ENCODE data around the gene TERF2IP. TPM values are rescaled to one million over a fixed set of nuclear protein-coding genes. Genes with fewer than 3 reads are reported as not detected.

TERF2IP gene
- total RNA-seq, 2 donors from 2014 or later: 37.6 to 77.1 TPM

GRCh38 chr16:75624921-75625334, 22.6 kb upstream of the TERF2IP start:
- 66 to 70% methylated on average over 4 of the region's 4 CpGs for WGBS, 2 donors

GRCh38 chr16:75626806-75627205, 20.8 kb upstream of the TERF2IP start:
- no peak for ATAC-seq
- Histone ChIP-seq H3K4me3 (no peak overlapping the region), H3K27me3 (no peaks in the 10 kb centered on the region), H3K4me1 (peaks cover 8% of the 10 kb centered on the region), H3K27ac (no peak overlapping the region), H3K36me3 (replicated peaks in 1 of 2; ENCODE audit: insufficient read depth in 1 of 2, low read depth in 2 of 2) (peaks cover 16 to 34% of the 10 kb centered on the region in 2 donors), H3K9me3 (no peaks in the 10 kb centered on the region)
- no peak for DNase-seq
- TF ChIP-seq CTCF (IDR thresholded peaks at IDR 0.05) (no peak), POLR2A (IDR thresholded peaks at IDR 0.05) (no peak)
- 89 to 90% methylated on average over 4 of the region's 4 CpGs for WGBS, 2 donors
- intact Hi-C loops (cut with DNase I): no loop called here

More at GRCh38 chr16:75624921-75625334, 22.6 kb upstream of the TERF2IP start:
- TF ChIP-seq CTCF (IDR thresholded peaks at IDR 0.05) (no peak), POLR2A (IDR thresholded peaks at IDR 0.05) (no peak)
- no peaks in the 10 kb centered on the region for H3K9me3 ChIP-seq
- H3K4me3 ChIP-seq: no peak overlapping the region
- H3K4me1 ChIP-seq: peaks cover 12% of the 10 kb centered on the region
- no peak overlapping the region for H3K27ac ChIP-seq
- intact Hi-C loops (cut with DNase I): no loop called here
- ATAC-seq (no peak), DNase-seq (no peak)
- H3K36me3 ChIP-seq (replicated peaks in 1 of 2; ENCODE audit: insufficient read depth in 1 of 2, low read depth in 2 of 2): peaks cover 10 to 22% of the 10 kb centered on the region in 2 donors
- no peaks in the 10 kb centered on the region for H3K27me3 ChIP-seq

GRCh38 chr16:75627851-75628250, 19.7 kb upstream of the TERF2IP start:
- H3K9me3 ChIP-seq: no peaks in the 10 kb centered on the region
- H3K36me3 ChIP-seq (replicated peaks in 1 of 2; ENCODE audit: insufficient read depth in 1 of 2, low read depth in 2 of 2): peaks cover 16 to 42% of the 10 kb centered on the region in 2 donors
- no peak overlapping the region for H3K4me3 ChIP-seq
- DNase-seq (no peak), ATAC-seq (no peak)
- H3K27ac ChIP-seq: no peak overlapping the region
- no peaks in the 10 kb centered on the region for H3K4me1 ChIP-seq
- 53 to 75% methylated on average over 3 of the region's 3 CpGs for WGBS, 2 donors
- TF ChIP-seq POLR2A (IDR thresholded peaks at IDR 0.05) (no peak), CTCF (IDR thresholded peaks at IDR 0.05) (no peak)
- intact Hi-C loops (cut with DNase I): no loop called here
- no peaks in the 10 kb centered on the region for H3K27me3 ChIP-seq

GRCh38 chr16:75628351-75628750, 19.2 kb upstream of the TERF2IP start:
- WGBS, 2 donors: 73 to 95% methylated on average over 3 to 4 of the region's 4 CpGs
- intact Hi-C loops (cut with DNase I): no loop called here
- H3K4me1 ChIP-seq: no peaks in the 10 kb centered on the region
- no peak for ATAC-seq
- no peak for DNase-seq
- H3K27ac ChIP-seq: no peak overlapping the region
- peaks cover 16 to 47% of the 10 kb centered on the region in 2 donors for H3K36me3 ChIP-seq (replicated peaks in 1 of 2; ENCODE audit: insufficient read depth in 1 of 2, low read depth in 2 of 2)
- TF ChIP-seq POLR2A (IDR thresholded peaks at IDR 0.05): no peak
- no peak for TF ChIP-seq CTCF (IDR thresholded peaks at IDR 0.05)
- no peak overlapping the region for H3K4me3 ChIP-seq
- no peaks in the 10 kb centered on the region for H3K9me3 ChIP-seq
- H3K27me3 ChIP-seq: no peaks in the 10 kb centered on the region

GRCh38 chr16:75629132-75629531, 18.4 kb upstream of the TERF2IP start:
- no peak overlapping the region for H3K27ac ChIP-seq
- no peaks in the 10 kb centered on the region for H3K27me3 ChIP-seq
- intact Hi-C loops (cut with DNase I): no loop called here
- no peaks in the 10 kb centered on the region for H3K4me1 ChIP-seq
- no peak overlapping the region for H3K4me3 ChIP-seq
- no peak for DNase-seq
- no peaks in the 10 kb centered on the region for H3K9me3 ChIP-seq
- 91 to 92% methylated on average over 10 of the region's 10 CpGs for WGBS, 2 donors
- ATAC-seq: no peak
- TF ChIP-seq POLR2A (IDR thresholded peaks at IDR 0.05): no peak
- TF ChIP-seq CTCF (IDR thresholded peaks at IDR 0.05): no peak
- peaks cover 16 to 54% of the 10 kb centered on the region in 2 donors for H3K36me3 ChIP-seq (replicated peaks in 1 of 2; ENCODE audit: insufficient read depth in 1 of 2, low read depth in 2 of 2)

Measured in body of pancreas (tissue), 4 donors.